Measurements from ENCODE around the gene ZNF595.
"Not testable (repeated sequence)": the region's sequence is repeated elsewhere in the genome, so short reads cannot be mapped to it uniquely, and the experiment has no call there.

ZNF595 gene

DNA sequence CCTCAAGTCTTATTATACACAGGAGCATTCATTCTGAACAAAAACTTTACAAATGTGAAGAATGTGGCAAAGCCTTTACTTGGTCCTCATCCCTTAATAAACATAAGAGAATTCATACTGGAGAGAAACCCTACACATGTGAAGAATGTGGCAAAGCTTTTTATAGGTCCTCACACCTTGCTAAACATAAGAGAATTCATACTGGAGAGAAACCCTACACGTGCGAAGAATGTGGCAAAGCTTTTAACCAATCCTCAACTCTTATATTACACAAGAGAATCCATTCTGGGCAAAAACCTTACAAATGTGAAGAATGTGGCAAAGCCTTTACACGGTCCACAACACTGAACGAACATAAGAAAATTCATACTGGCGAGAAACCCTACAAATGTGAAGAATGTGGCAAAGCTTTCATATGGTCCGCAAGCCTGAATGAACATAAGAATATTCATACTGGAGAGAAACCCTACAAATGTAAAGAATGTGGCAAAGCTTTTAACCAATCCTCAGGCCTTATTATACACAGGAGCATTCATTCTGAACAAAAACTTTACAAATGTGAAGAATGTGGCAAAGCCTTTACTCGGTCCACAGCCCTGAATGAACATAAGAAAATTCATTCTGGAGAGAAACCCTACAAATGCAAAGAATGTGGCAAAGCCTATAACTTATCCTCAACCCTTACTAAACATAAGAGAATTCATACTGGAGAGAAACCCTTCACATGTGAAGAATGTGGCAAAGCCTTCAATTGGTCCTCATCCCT, 33.6 kb downstream of the ZNF595 start:
- not testable (repeated sequence) for DNase-seq

GRCh38 chr4:98386-98785, 45.3 kb downstream of the ZNF595 start:
- DNase-seq, result no peak

- DNase-seq, result no peak
Measured at GRCh38 chr4:99863-100262, 46.7 kb downstream of the ZNF595 start.

DNA sequence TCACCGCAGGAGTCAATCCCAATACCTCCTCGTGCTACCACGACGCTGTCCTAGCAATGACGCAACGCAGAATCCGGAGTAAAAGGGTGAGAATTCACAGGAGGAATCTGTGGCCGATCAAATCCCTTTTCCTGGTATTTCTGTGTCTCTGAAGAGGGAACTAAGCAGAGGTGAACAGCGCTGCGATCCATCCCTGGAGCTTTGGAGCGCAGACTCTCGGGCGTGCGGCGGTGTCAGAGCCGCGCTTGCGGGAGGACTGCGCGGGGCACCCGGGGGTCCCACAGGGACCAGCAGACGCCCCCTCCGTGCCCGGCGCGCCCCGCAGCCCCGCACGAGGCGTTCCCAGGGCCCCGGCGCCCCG, 53.9 kb downstream of the ZNF595 start:
- no peak for DNase-seq

DNA sequence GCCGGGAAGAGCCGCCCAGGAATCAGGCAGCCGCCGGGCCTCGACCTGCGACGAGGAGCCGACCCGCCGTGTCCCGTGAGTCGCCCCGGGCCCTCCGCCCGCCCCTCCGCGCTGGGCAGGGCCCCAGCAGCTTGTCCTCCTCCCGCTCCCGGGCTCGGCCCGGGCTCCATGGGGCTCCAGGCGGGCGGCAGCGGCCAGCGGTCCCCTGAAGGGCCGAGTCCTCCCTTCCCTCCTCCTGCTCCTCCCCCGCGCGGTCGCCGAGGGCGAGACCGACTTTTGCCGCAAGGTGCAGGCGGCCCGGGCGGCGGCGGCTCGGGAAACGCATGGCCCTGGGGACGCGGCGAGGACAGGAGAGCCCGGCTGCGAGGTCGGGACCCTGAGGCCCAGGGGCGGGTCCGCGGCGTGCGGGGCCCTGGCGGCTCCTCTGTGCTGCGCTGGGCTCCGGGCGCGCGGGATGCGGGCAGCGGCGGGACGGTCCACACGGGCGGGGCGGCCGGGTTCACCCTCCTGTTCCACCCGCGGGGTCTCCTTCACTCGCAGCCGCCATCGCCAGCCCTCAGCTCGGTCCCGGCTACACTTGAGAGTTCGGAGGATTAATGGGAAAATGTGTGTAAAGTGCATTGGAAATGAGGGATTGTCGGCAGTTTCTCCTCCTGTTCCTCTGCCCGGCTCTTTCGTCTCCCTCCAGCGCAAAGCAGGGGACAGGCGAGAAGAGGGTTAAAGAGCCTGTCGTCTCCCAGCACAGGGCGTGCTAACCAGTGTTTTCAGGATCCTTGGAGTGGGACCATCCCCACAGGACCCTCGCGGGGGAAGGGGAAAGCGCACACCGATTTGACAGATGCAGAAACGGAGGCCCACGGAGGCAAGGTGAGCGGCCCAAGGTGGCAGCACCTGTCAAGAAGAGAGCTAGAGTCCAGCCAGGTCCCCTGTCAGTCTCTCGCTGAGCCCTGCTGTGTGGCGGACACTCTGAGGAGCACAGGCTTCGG, 54.6 kb downstream of the ZNF595 start:
- no peak for DNase-seq

DNA sequence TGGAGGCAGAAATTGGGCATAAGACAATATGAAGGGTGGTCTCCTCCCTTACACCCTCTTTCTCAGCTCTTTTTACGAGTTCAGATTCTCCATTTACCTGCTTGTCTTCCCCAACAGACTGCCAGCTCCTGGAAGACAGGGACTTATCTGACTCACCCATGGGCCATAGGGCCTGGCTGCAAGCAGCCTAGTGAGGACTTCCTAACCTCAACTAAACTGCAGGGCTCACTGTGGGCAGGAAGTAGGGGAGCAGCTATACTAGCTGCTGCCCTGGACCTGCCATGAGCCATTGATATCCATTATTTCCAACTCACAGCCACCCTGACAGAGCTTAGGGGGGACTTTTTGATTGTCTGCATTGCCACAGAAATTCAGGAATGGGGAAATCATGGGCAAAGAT, 59.6 kb downstream of the ZNF595 start:
- no peak for DNase-seq

DNA sequence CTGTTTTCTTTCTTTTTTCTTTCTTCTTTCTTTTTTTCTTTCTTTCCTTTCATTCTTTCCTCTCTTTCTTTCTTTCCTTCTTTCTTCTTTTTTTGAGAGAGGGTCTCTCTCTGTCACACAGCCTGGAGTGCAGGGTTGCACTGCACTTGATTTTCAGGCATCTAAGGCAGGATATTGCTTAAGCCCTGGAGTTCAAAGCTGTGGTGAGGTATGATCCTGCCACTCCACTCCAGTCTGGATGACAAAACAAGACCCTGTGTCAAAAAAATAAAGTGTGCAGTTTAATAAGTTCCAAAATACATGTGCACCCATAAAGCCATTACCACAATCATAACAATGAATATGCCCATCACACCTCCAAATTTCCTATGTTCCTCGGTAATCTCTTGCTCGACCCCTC, 60.6 kb downstream of the ZNF595 start:
- no peak for DNase-seq

GRCh38 chr4:114149-114548, 61.0 kb downstream of the ZNF595 start:
- DNase-seq, result no peak

- DNase-seq, result no peak
Measured at GRCh38 chr4:116499-116898, 63.4 kb downstream of the ZNF595 start.

DNA sequence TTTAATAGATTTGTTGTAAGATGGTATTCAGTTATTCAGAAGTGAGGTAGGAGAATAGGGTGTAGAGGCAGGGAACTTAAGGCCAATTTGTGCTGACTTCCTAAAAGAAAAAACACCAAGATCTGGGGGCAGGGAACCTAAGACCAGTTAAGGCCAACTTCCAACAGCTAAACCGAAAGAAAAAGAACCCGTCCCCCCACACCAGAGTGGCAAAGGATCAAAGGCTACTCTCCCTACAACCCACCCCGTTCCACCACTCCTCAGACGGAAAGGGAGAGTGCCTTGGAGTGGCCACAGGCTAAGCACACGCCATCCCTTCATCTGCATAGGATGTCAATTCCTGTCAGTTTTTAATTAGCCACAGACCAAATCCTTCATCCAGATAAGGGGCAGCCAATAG, 67.5 kb downstream of the ZNF595 start:
- DNase-seq, result no peak

DNA sequence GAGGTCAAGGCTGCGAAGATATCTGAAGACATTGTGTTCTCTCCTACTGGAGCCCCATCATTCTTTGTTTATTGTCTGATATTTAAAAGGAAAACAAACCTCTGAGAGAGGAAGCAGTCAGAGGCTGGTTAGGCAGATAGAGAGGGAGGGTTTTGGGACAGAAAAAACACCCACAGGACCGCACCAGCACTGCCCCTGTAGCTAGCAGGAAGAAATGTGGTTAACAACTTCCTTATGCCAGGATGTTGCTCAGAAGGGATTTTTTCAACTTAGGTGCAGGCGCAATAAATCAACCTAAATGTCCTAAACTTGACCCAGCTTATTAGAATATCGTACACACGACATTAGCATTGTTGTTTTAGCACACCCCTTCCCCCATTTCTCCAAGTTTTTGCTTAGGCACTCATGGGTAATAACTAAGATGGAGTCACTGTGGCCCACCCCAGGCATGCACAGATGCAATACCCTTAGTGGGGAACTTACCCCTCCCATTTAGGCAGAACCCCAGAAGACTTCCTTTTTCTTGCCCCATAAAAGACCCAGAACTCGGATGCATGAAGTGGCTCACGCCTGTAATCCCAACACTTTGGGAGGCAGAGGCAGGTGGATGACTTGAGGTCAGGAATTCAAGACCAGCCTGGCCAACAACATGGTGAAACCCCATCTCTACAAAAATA, 68.4 kb downstream of the ZNF595 start:
- DNase-seq, result peak; percentile 48

GRCh38 chr4:123922-124274, 70.8 kb downstream of the ZNF595 start:
- not testable (repeated sequence) for DNase-seq

DNA sequence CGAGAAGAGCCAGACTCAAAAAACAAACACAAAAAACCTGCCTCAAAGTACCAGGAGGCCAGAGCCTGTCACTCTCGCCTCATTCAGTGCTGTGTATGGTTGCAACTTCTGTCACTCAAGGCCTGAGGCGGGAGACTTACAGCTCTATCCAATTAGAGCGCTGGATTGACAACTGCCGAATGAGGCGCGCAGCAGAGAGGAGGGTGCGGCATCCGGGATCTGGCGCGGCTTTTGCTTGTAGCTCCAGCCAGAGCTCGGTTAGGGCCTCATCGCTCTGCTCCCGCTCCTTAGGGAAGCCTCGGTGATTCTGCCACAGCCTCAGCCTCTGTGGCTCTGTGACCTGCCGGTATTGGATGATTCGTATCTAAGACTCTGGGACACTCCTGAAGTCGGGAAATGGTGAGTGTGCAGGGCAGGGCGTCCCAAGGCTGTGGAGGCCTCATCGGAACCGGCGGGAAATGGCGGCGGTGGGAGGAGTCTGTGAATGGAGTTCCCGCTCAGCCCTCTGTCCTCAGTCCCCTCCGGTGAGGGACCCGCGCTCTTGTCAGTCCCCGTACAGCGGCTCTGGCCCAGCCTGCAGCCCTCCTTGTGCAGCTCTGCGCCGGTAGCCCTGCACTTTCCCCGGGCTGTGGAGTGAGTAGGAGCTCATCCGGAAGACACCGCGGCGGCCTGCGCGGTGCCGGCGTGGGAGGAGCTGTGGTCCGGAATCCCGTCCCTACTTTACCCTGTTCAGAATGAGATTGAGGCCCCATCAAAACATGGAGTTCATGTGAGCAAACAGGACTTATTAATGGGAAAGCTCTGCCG, 71.4 kb downstream of the ZNF595 start, which contains the start of gene ZNF718:
Gene ZNF718, plus strand, starts transcription at position 227 of the 807 bp plus-strand sequence. Its CDS starts 170 bp downstream, at position 397.
- DNase-seq, result peak; percentile 92

DNA sequence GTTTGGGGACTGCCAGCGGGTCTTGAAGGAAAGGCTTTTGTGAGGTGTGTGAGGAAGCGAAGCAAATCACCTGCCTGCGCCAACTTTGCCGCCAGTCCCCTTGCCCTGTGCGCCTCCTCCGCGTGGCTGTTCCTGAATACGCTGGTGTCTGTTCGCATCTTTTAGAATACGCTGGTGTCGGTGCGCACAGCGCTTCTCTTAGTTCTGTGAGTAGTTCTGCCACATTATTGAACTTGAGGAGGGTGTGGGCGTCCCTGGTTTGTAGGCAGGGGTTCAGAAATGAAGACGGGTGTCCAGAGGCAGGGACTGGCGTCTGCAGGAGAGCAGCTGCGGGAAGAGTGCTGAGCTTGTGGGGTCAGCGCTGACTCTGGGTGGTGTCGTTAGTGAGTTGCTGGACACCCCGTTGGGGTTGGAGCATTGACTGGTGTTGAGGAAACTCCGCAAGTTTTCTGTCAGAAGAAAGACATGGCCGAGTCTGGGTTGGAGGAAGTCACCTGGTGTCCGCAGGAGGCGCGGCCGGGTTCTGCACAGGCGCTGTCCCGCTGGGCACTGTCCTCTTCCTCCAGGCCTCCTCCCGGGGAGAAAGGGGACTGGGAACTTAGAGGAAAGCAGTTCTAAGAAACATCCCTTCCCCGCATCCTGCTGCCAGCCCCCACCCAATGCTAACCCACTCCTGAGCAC, 72.1 kb downstream of the ZNF595 start:
- DNase-seq, result no peak

DNA sequence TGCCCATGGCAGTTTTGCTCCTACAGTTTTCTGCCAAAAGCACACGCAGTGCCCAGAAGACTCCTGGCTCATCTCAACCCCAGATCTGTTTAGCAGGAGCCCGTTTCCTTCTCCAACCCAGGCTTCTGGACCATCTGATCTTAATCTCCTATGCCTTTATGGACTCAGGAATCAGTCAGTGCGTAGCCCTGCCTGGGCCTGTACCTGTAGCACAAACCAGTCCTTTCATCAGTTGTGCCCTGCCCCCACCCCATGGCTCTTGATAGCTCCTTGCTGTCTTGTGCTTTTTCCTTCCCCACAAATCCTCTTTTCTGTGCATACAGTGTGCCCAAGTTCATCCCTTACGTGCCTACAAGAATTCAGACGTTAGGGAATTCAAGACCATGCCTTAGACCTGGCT, 72.7 kb downstream of the ZNF595 start:
- DNase-seq, result no peak

- DNase-seq, result no peak
Measured at GRCh38 chr4:132483-132882, 79.4 kb downstream of the ZNF595 start.
